Parathyroid adenoma (tissue), 2 donors: ENCODE measurements around the gene MTMR3.
"Not testable (repeated sequence)": the region's sequence is repeated elsewhere in the genome, so short reads cannot be mapped to it uniquely, and the experiment has no call there.

Experiments
- H2AFZ ChIP-seq: fragments of 300-600 bp; sonication (generic); one replicate; pipeline ENCODE4 v1.7.0; 2017; ENCODE audit warnings: antibody characterized with exemption, mild to moderate bottlenecking
- H3K27ac ChIP-seq: fragments of 300-600 bp; sonication (generic); one replicate; pipeline ENCODE4 v1.7.0; 2017
- H3K27me3 ChIP-seq: fragments of 300-600 bp; sonication (generic); one replicate; pipeline ENCODE4 v1.7.0; 2017; ENCODE audit warnings: low read length; ENCODE audit not compliant: control insufficient read depth, insufficient read depth
- H3K36me3 ChIP-seq: fragments of 300-600 bp; sonication (generic); one replicate; pipeline ENCODE4 v1.7.0; 2017; ENCODE audit warnings: low read length; ENCODE audit not compliant: control insufficient read depth, insufficient read depth
- H3K4me1 ChIP-seq: fragments of 300-600 bp; sonication (generic); one replicate; pipeline ENCODE4 v1.7.0; 2017; ENCODE audit warnings: control low read depth
- H3K4me2 ChIP-seq: fragments of 300-600 bp; sonication (generic); one replicate; pipeline ENCODE4 v1.7.0; 2017; ENCODE audit warnings: low read length
- H3K4me3 ChIP-seq: fragments of 300-600 bp; sonication (generic); one replicate; pipeline ENCODE4 v1.7.0; 2017; ENCODE audit warnings: low read depth, low read length
- H3K79me2 ChIP-seq: fragments of 300-600 bp; sonication (generic); one replicate; pipeline ENCODE4 v1.7.0; 2017; ENCODE audit warnings: control low read depth
- H3K9ac ChIP-seq: fragments of 300-600 bp; sonication (generic); one replicate; pipeline ENCODE4 v1.7.0; 2017; ENCODE audit warnings: mild to moderate bottlenecking
- H3K9me3 ChIP-seq: fragments of 300-600 bp; sonication (generic); one replicate; pipeline ENCODE4 v1.7.0; 2017; ENCODE audit warnings: low read length; ENCODE audit not compliant: control insufficient read depth
- TF ChIP-seq, protein P1 (sequence below): fragments of 300-600 bp; sonication (generic); IDR thresholded peaks from one replicate; pipeline ENCODE4 v1.7.0; 2017; ENCODE audit warnings: antibody characterized with exemption, mild to moderate bottlenecking
- donor health status: primary hyperparathyroidism.

Gene MTMR3

GRCh38 chr22:29967461-29967860 is 84.5 kb downstream of the MTMR3 start:
- Histone ChIP-seq H2AFZ (no peak overlapping the region), H3K36me3 (no peaks in the 10 kb centered on the region), H3K27ac (no peak overlapping the region), H3K4me2 (no peak overlapping the region), H3K27me3 (no peaks in the 10 kb centered on the region), H3K4me1 (no peaks in the 10 kb centered on the region), H3K9ac (no peak overlapping the region), H3K9me3 (no peaks in the 10 kb centered on the region), H3K79me2 (peaks cover 8% of the 10 kb centered on the region), H3K4me3 (no peak overlapping the region)
- TF ChIP-seq, protein P1, sequence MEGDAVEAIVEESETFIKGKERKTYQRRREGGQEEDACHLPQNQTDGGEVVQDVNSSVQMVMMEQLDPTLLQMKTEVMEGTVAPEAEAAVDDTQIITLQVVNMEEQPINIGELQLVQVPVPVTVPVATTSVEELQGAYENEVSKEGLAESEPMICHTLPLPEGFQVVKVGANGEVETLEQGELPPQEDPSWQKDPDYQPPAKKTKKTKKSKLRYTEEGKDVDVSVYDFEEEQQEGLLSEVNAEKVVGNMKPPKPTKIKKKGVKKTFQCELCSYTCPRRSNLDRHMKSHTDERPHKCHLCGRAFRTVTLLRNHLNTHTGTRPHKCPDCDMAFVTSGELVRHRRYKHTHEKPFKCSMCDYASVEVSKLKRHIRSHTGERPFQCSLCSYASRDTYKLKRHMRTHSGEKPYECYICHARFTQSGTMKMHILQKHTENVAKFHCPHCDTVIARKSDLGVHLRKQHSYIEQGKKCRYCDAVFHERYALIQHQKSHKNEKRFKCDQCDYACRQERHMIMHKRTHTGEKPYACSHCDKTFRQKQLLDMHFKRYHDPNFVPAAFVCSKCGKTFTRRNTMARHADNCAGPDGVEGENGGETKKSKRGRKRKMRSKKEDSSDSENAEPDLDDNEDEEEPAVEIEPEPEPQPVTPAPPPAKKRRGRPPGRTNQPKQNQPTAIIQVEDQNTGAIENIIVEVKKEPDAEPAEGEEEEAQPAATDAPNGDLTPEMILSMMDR: no peak

GRCh38 chr22:29971607-29972006 is 88.6 kb downstream of the MTMR3 start:
- Histone ChIP-seq H3K4me2 (no peak overlapping the region), H3K9ac (no peak overlapping the region), H3K79me2 (peaks cover 3% of the 10 kb centered on the region), H3K36me3 (no peaks in the 10 kb centered on the region), H3K9me3 (no peaks in the 10 kb centered on the region), H3K27me3 (no peaks in the 10 kb centered on the region), H2AFZ (no peak overlapping the region), H3K27ac (no peak overlapping the region), H3K4me1 (no peaks in the 10 kb centered on the region), H3K4me3 (no peak overlapping the region)
- TF ChIP-seq, protein P1: no peak

- no peaks in the 10 kb centered on the region for H3K4me1 ChIP-seq
- no peaks in the 10 kb centered on the region for H3K27me3 ChIP-seq
- peaks cover 3% of the 10 kb centered on the region for H3K79me2 ChIP-seq
- no peak overlapping the region for H3K9ac ChIP-seq
- no peak overlapping the region for H3K27ac ChIP-seq
- TF ChIP-seq, protein P1: no peak
- H3K9me3 ChIP-seq: no peaks in the 10 kb centered on the region
- H3K4me2 ChIP-seq: no peak overlapping the region
- no peaks in the 10 kb centered on the region for H3K36me3 ChIP-seq
- no peak overlapping the region for H2AFZ ChIP-seq
- H3K4me3 ChIP-seq: no peak overlapping the region
These were observed 89.1 kb downstream of the MTMR3 start for GRCh38 chr22:29972121-29972520.

GRCh38 chr22:29973269-29973668 is 90.3 kb downstream of the MTMR3 start:
- Histone ChIP-seq H3K4me1 (no peaks in the 10 kb centered on the region), H3K27ac (no peak overlapping the region), H3K79me2 (no peaks in the 10 kb centered on the region), H3K9me3 (no peaks in the 10 kb centered on the region), H3K4me3 (no peak overlapping the region), H3K36me3 (no peaks in the 10 kb centered on the region), H2AFZ (no peak overlapping the region), H3K9ac (no peak overlapping the region), H3K27me3 (no peaks in the 10 kb centered on the region), H3K4me2 (no peak overlapping the region)
- TF ChIP-seq, protein P1: no peak

DNA sequence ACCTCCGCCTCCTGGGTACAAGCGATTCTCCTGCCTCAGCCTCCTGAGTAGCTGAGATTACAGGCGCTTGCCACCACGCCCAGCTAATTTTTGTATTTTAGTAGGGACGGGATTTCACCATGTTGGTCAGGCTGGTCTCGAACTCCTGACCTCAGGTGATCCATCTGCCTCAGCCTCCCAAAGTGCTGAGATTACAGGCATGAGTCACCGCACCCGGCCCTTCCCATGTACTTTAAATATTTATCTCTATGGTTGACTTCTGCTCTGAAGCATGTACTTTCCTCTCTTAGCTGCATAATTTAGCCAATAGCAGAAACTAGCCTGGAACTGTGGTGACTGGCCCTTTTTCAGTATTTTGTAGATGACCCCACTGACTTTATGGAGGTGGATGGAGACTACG is 90.7 kb downstream of the MTMR3 start:
- H3K27ac ChIP-seq, H3K4me3 ChIP-seq: not testable (repeated sequence)

More for the DNA sequence above, 90.7 kb downstream of the MTMR3 start:
- H3K36me3 ChIP-seq, H3K9ac ChIP-seq, H3K4me1 ChIP-seq, H3K79me2 ChIP-seq, H3K4me2 ChIP-seq, H3K27me3 ChIP-seq, H2AFZ ChIP-seq, H3K9me3 ChIP-seq: not testable (repeated sequence)
